Gastroesophageal sphincter (tissue), 3 donors: ENCODE measurements around the gene FHIT.

ENCODE experiments used
- EP300 ChIP-seq: sonication (generic); formaldehyde crosslinking; IDR thresholded peaks from one replicate; pipeline ENCODE4 v1.6.1; 2017; ENCODE audit warnings: antibody characterized with exemption, mild to moderate bottlenecking
- POLR2A ChIP-seq, 2 donors: fragments of 450-650 bp; IDR thresholded peaks; one replicate each; pipeline ENCODE4 v1.6.1; 2017; ENCODE audit warnings: antibody characterized with exemption in 2 of 2, mild to moderate bottlenecking in 2 of 2, moderate library complexity in 1 of 2
- POLR2AphosphoS5 ChIP-seq: sonication (generic); formaldehyde crosslinking; IDR thresholded peaks from one replicate; pipeline ENCODE4 v1.6.1; 2017; ENCODE audit warnings: antibody characterized with exemption
- TF ChIP-seq, protein P1 (sequence below), 4 experiments: fragments of 200-600 bp in 2 of 4; fragments of 450-650 bp in 2 of 4; sonication (generic) in 1 of 4; IDR thresholded peaks; one replicate each; pipeline ENCODE4 v1.5.1; 2017 to 2019; ENCODE audit warnings: antibody characterized with exemption in 4 of 4, mild to moderate bottlenecking in 2 of 4, moderate library complexity in 2 of 4

DNA sequence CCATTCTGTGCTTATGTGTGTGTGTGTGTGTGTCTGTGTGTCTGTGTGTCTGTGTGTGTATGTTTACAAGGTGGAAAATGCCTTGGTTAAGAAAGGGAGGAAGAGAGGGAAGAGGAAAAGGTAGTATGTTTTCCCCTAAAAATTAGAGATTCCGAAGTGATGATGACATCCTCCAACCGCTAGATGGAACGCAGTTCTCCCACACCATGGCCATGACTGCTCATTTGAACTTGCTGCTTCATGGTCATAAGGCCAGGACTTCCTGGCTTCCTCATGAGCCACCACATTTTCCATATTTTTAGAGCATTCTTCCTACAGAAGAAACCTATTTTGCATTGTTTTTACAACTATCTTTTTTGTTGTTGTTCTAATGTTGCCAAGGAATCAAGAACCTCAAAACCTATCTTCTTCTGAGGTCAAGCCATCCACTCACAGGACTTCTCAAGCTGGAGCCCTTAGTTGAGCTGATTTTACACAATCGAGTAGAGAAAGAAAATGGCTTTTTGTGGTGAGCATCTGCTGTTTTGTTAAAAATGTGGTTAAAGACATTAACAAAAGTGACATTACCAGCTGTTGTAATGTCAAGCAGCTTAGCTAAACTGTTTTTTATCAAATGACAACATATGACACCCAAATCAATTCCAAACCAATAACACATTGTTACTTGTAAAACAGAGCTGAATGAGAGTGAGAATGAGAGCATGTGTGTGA is 1091.0 kb downstream of the FHIT start:
- TF ChIP-seq POLR2AphosphoS5, result no peak
- TF ChIP-seq, protein P1, sequence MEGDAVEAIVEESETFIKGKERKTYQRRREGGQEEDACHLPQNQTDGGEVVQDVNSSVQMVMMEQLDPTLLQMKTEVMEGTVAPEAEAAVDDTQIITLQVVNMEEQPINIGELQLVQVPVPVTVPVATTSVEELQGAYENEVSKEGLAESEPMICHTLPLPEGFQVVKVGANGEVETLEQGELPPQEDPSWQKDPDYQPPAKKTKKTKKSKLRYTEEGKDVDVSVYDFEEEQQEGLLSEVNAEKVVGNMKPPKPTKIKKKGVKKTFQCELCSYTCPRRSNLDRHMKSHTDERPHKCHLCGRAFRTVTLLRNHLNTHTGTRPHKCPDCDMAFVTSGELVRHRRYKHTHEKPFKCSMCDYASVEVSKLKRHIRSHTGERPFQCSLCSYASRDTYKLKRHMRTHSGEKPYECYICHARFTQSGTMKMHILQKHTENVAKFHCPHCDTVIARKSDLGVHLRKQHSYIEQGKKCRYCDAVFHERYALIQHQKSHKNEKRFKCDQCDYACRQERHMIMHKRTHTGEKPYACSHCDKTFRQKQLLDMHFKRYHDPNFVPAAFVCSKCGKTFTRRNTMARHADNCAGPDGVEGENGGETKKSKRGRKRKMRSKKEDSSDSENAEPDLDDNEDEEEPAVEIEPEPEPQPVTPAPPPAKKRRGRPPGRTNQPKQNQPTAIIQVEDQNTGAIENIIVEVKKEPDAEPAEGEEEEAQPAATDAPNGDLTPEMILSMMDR (IDR thresholded peaks at IDR 0.05), result no peak
- no peak for TF ChIP-seq POLR2A (IDR thresholded peaks at IDR 0.05)
- no peak for TF ChIP-seq EP300
